SH-SY5Y (cell line): ENCODE results near the gene TECPR2.

ENCODE experiments used
- GATA2 ChIP-seq: IDR thresholded peaks from 2 replicates; pipeline ENCODE4 v1.6.1; 2011; ENCODE audit warnings: mild to moderate bottlenecking, low read depth, low read length
- GATA3 ChIP-seq: IDR thresholded peaks from 2 replicates; pipeline ENCODE4 v1.6.1; 2011; ENCODE audit warnings: low read depth, mild to moderate bottlenecking, low read length, moderate library complexity

- TF ChIP-seq GATA3: no peak
- no peak for TF ChIP-seq GATA2
These were observed 101.3 kb downstream of the TECPR2 start for GRCh38 chr14:102464006-102464405.
